Urinary bladder (tissue), 4 donors: ENCODE measurements around the gene ZKSCAN3. TPM values are rescaled to one million over a fixed set of nuclear protein-coding genes. Genes with fewer than 3 reads are reported as not detected.
"Not testable (repeated sequence)": the region's sequence is repeated elsewhere in the genome, so short reads cannot be mapped to it uniquely, and the experiment has no call there.

Source experiments
- DNase-seq: peaks from one replicate; pipeline ENCODE4 v3.0.0-alpha.2; 2015; ENCODE audit errors: extremely low spot score
- H3K27ac ChIP-seq: one replicate; pipeline ENCODE4 v1.5.1; 2013; ENCODE audit warnings: low read depth, mild to moderate bottlenecking, moderate library complexity
- H3K36me3 ChIP-seq: one replicate; pipeline ENCODE4 v1.6.1; 2013; ENCODE audit warnings: mild to moderate bottlenecking, moderate library complexity; ENCODE audit not compliant: insufficient read depth
- H3K4me1 ChIP-seq: one replicate; pipeline ENCODE4 v1.6.1; 2013; ENCODE audit warnings: mild to moderate bottlenecking, moderate library complexity; ENCODE audit not compliant: insufficient read depth
- H3K4me3 ChIP-seq: one replicate; pipeline ENCODE4 v1.5.1; 2013; ENCODE audit warnings: low read depth, low read length
- WGBS: extraction: QIAGEN DNeasy Blood & Tissue Kit; methylation state at CpG from one replicate; pipeline ENCODE4 v1.1.7; 2013; 5-methylcytosine and 5-hydroxymethylcytosine counted together
- polyA plus RNA-seq: library from polyadenylated mRNA; stranded (reverse); fragments of 200-250 nt; gene quantifications from one replicate; pipeline ENCODE4 v1.2.3, GENCODE V29; 2013
- small RNA-seq: library from RNA; depleted of rRNA; stranded (forward); fragments of <200 nt; gene quantifications from one replicate; pipeline ENCODE3, GENCODE V24; 2014
- total RNA-seq: library from RNA; depleted of rRNA; stranded (reverse); fragments of >200 nt; gene quantifications from one replicate; pipeline ENCODE4 v1.2.3, GENCODE V29; 2014
- donor health status: healthy with polysubstance abuse.
- donor health status: healthy.

Gene ZKSCAN3
- total and polyA plus RNA-seq, 2 donors, result 3.1 to 7.5 TPM

- Histone ChIP-seq H3K4me1 (no peaks in the 10 kb centered on the region), H3K4me3 (no peak overlapping the region), H3K36me3 (no peaks in the 10 kb centered on the region), H3K27ac (no peak overlapping the region)
- 80% methylated on average over 2 of the region's 2 CpGs for WGBS
- DNase-seq, result no peak
Observed at GRCh38 chr6:28402197-28402596, 52.5 kb downstream of the ZKSCAN3 start.

GRCh38 chr6:28403923-28404322, 54.2 kb downstream of the ZKSCAN3 start:
- H3K4me3 ChIP-seq, H3K36me3 ChIP-seq, DNase-seq, H3K4me1 ChIP-seq, H3K27ac ChIP-seq: not testable (repeated sequence)
- 88% methylated on average over 5 of the region's 5 CpGs for WGBS

GRCh38 chr6:28407401-28407800, 57.7 kb downstream of the ZKSCAN3 start:
- Histone ChIP-seq H3K36me3 (no peaks in the 10 kb centered on the region), H3K4me1 (no peaks in the 10 kb centered on the region), H3K27ac (no peak overlapping the region), H3K4me3 (no peak overlapping the region)
- WGBS, result 58% methylated on average over 2 of the region's 2 CpGs
- DNase-seq, result no peak

- DNase-seq, result no peak
- H3K4me3 ChIP-seq, result no peak overlapping the region
- H3K36me3 ChIP-seq, result no peaks in the 10 kb centered on the region
- no peak overlapping the region for H3K27ac ChIP-seq
- no peaks in the 10 kb centered on the region for H3K4me1 ChIP-seq
- WGBS, result 86% methylated on average over 5 of the region's 5 CpGs
Observed at GRCh38 chr6:28408076-28408802, 58.5 kb downstream of the ZKSCAN3 start.

- DNase-seq, result no peak
- H3K36me3 ChIP-seq, result no peaks in the 10 kb centered on the region
- no peak overlapping the region for H3K4me3 ChIP-seq
- H3K4me1 ChIP-seq, result no peaks in the 10 kb centered on the region
- WGBS, result 95% methylated on average over 2 of the region's 2 CpGs
- H3K27ac ChIP-seq, result no peak overlapping the region
Observed at GRCh38 chr6:28410767-28411166, 61.0 kb downstream of the ZKSCAN3 start.

- no peaks in the 10 kb centered on the region for H3K4me1 ChIP-seq
- no peak overlapping the region for H3K4me3 ChIP-seq
- H3K36me3 ChIP-seq, result no peaks in the 10 kb centered on the region
- no peak for DNase-seq
- no peak overlapping the region for H3K27ac ChIP-seq
Observed at GRCh38 chr6:28413681-28414080, 63.9 kb downstream of the ZKSCAN3 start.

Small RNAs within 50 kb of the gene (small RNA-seq; reads per million reads assigned to genes)
- gene AL021997.1 (not detected), gene AL021997.2 (not detected), gene RNU2-45P (not detected)

Other genes with a start within 250 kb of the ZKSCAN3 start
- gene ZSCAN16, start 225.3 kb upstream of the ZKSCAN3 start, total RNA-seq, result 3.9 TPM
- 3.5 TPM for gene ZSCAN16, start 225.3 kb upstream of the ZKSCAN3 start, polyA plus RNA-seq
- gene ZKSCAN8, start 208.1 kb upstream of the ZKSCAN3 start, total RNA-seq, result 33.0 TPM
- 12.0 TPM for gene ZKSCAN8, start 208.1 kb upstream of the ZKSCAN3 start, polyA plus RNA-seq
- 19.2 TPM for gene ZSCAN9, start 124.7 kb upstream of the ZKSCAN3 start, total RNA-seq
- 12.8 TPM for gene ZSCAN9, start 124.7 kb upstream of the ZKSCAN3 start, polyA plus RNA-seq
- gene ZKSCAN4, start 97.7 kb upstream of the ZKSCAN3 start, total RNA-seq, result 7.3 TPM
- 4.0 TPM for gene ZKSCAN4, start 97.7 kb upstream of the ZKSCAN3 start, polyA plus RNA-seq
- gene NKAPL, start 90.7 kb upstream of the ZKSCAN3 start, total RNA-seq, result 0.90 TPM
- 4.4 TPM for gene NKAPL, start 90.7 kb upstream of the ZKSCAN3 start, polyA plus RNA-seq
- gene ZSCAN26, start 82.8 kb upstream of the ZKSCAN3 start, total RNA-seq, result 35.1 TPM
- gene ZSCAN26, start 82.8 kb upstream of the ZKSCAN3 start, polyA plus RNA-seq, result 15.5 TPM
- 8.7 TPM for gene PGBD1, start 68.4 kb upstream of the ZKSCAN3 start, total RNA-seq
- gene PGBD1, start 68.4 kb upstream of the ZKSCAN3 start, polyA plus RNA-seq, result 4.7 TPM
- gene ZSCAN31, start 13.8 kb upstream of the ZKSCAN3 start, total RNA-seq, result 21.5 TPM
- 10.1 TPM for gene ZSCAN31, start 13.8 kb upstream of the ZKSCAN3 start, polyA plus RNA-seq
- gene ZSCAN12, start 49.8 kb downstream of the ZKSCAN3 start, total RNA-seq, result 14.4 TPM
- 4.7 TPM for gene ZSCAN12, start 49.8 kb downstream of the ZKSCAN3 start, polyA plus RNA-seq
- gene ZSCAN23, start 93.5 kb downstream of the ZKSCAN3 start, total RNA-seq, result 15.5 TPM
- 3.5 TPM for gene ZSCAN23, start 93.5 kb downstream of the ZKSCAN3 start, polyA plus RNA-seq
- gene GPX6, start 165.8 kb downstream of the ZKSCAN3 start, total RNA-seq, result not detected
- not detected for gene GPX6, start 165.8 kb downstream of the ZKSCAN3 start, polyA plus RNA-seq
- not detected for gene GPX5, start 175.9 kb downstream of the ZKSCAN3 start, total RNA-seq
- not detected for gene GPX5, start 175.9 kb downstream of the ZKSCAN3 start, polyA plus RNA-seq